Measurements from ENCODE around the gene SLC25A13.

- TF ChIP-seq RXRA (IDR thresholded peaks at IDR 0.05; ENCODE audit: insufficient read depth, low read depth, low read length) (no peak), KDM1A (IDR thresholded peaks at IDR 0.05; ENCODE audit: borderline replicate concordance, low read length) (no peak), POLR2A (IDR thresholded peaks at IDR 0.05; ENCODE audit: control extremely low read depth in 1 of 2, low read depth in 2 of 2, low read length in 2 of 2) (no peak), POLR2AphosphoS5 (IDR thresholded peaks at IDR 0.05; ENCODE audit: low read depth, low read length) (no peak), GTF2F1 (IDR thresholded peaks at IDR 0.05; ENCODE audit: borderline replicate concordance, low read depth, low read length) (no peak), ATF3 (IDR thresholded peaks at IDR 0.05; ENCODE audit: insufficient read depth, low read depth, low read length) (no peak), EZH2 (IDR thresholded peaks at IDR 0.05; ENCODE audit: low read depth, low read length, severe bottlenecking) (no peak), GABPA (IDR thresholded peaks at IDR 0.05; ENCODE audit: borderline replicate concordance, insufficient read depth, low read length) (no peak), CHD2 (IDR thresholded peaks at IDR 0.05; ENCODE audit: low read length) (no peak), PHF8 (conservative IDR thresholded peaks at IDR 0.05; ENCODE audit: low read depth, low read length) (no peak), BCL11A (IDR thresholded peaks at IDR 0.05; ENCODE audit: low read depth in 2 of 2, low read length in 2 of 2) (no peak), BACH1 (IDR thresholded peaks at IDR 0.05; ENCODE audit: low read length) (no peak)
- TF ChIP-seq, protein P1, sequence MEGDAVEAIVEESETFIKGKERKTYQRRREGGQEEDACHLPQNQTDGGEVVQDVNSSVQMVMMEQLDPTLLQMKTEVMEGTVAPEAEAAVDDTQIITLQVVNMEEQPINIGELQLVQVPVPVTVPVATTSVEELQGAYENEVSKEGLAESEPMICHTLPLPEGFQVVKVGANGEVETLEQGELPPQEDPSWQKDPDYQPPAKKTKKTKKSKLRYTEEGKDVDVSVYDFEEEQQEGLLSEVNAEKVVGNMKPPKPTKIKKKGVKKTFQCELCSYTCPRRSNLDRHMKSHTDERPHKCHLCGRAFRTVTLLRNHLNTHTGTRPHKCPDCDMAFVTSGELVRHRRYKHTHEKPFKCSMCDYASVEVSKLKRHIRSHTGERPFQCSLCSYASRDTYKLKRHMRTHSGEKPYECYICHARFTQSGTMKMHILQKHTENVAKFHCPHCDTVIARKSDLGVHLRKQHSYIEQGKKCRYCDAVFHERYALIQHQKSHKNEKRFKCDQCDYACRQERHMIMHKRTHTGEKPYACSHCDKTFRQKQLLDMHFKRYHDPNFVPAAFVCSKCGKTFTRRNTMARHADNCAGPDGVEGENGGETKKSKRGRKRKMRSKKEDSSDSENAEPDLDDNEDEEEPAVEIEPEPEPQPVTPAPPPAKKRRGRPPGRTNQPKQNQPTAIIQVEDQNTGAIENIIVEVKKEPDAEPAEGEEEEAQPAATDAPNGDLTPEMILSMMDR (IDR thresholded peaks at IDR 0.05; ENCODE audit: control extremely low read depth in 1 of 3, insufficient read depth in 1 of 3, low read depth in 1 of 3, low read length in 3 of 3) = no peak
These were observed 34.8 kb downstream of the SLC25A13 start for GRCh38 chr7:96287132-96287531.

Data from H1 (cell line).